ENCODE measurements around the gene CNOT1. TPM values are rescaled to one million over a fixed set of nuclear protein-coding genes. Genes with fewer than 3 reads are reported as not detected.

The CNOT1 gene
- total RNA-seq, 1 experiment from 2014 or later, result 230 TPM

GRCh38 chr16:58481931-58482330 lies 147.7 kb downstream of the CNOT1 start:
- Histone ChIP-seq H3K4me1 (ENCODE audit: control insufficient read depth in 1 of 2, insufficient read depth in 2 of 2, low read length in 2 of 2) (no peaks in the 10 kb centered on the region), H3K36me3 (ENCODE audit: control insufficient read depth in 1 of 2, insufficient read depth in 2 of 2, low read length in 2 of 2) (no peaks in the 10 kb centered on the region), H3K79me2 (ENCODE audit: insufficient read depth, low read length) (no peaks in the 10 kb centered on the region), H3K27ac (ENCODE audit: low read depth, low read length) (no peak overlapping the region), H2AFZ (ENCODE audit: low read depth, low read length, poor library complexity, severe bottlenecking) (no peak overlapping the region), H3K4me3 (replicated peaks in 1 of 2; ENCODE audit: low read depth in 1 of 2, low read length in 2 of 2) (no peak overlapping the region), H3K9me2 (ENCODE audit: insufficient read depth) (no peaks in the 10 kb centered on the region), H3K27me3 (ENCODE audit: insufficient read depth, low read length) (no peaks in the 10 kb centered on the region), H3K4me2 (ENCODE audit: low read length) (no peak overlapping the region), H4K20me1 (ENCODE audit: insufficient read depth) (no peaks in the 10 kb centered on the region), H3K9me3 (ENCODE audit: control insufficient read depth in 1 of 2, insufficient read depth in 1 of 2, low read depth in 1 of 2, low read length in 2 of 2) (no peaks in the 10 kb centered on the region), H3K9ac (ENCODE audit: low read length) (no peak overlapping the region)
- ChIA-PET RAD21 (ENCODE audit: low non-redundant PET in 1 of 2, low total read pairs in 2 of 2, uncharacterized antibody in 2 of 2, unreplicated experiment in 2 of 2) (no interaction called here), POLR2A (no interaction called here), CTCF (no interaction called here)
- ATAC-seq, result no peak
- no peak for DNase-seq (ENCODE audit: low read depth, low spot score)
- BruUV-seq (replicated peaks), result no TSS peak
- intact Hi-C loops (cut with micrococcal nuclease), result no loop called here
- no peak for TF ChIP-seq POLR2AphosphoS5 (IDR thresholded peaks at IDR 0.05; ENCODE audit: low read depth, low read length)
- no peak for TF ChIP-seq POLR2A (IDR thresholded peaks at IDR 0.05; ENCODE audit: borderline replicate concordance, extremely low read depth, insufficient read depth, insufficient read length)
- TF ChIP-seq TCF7L2 (IDR thresholded peaks at IDR 0.05; ENCODE audit: borderline replicate concordance, extremely low read depth, insufficient read depth, insufficient read length), result no peak
- no peak for TF ChIP-seq ZFX (IDR thresholded peaks at IDR 0.05)
- TF ChIP-seq YY1 (IDR thresholded peaks at IDR 0.05; ENCODE audit: extremely low read depth, insufficient replicate concordance, low read depth, low read length), result no peak
- no peak for TF ChIP-seq MAX (IDR thresholded peaks at IDR 0.05)
- no peak for TF ChIP-seq RAD21 (IDR thresholded peaks at IDR 0.05; ENCODE audit: low read depth)
- no peak for TF ChIP-seq JUND (IDR thresholded peaks at IDR 0.05)

- Histone ChIP-seq H3K9me3 (ENCODE audit: control insufficient read depth in 1 of 2, insufficient read depth in 1 of 2, low read depth in 1 of 2, low read length in 2 of 2) (no peaks in the 10 kb centered on the region), H3K4me2 (ENCODE audit: low read length) (no peak overlapping the region), H3K4me1 (ENCODE audit: control insufficient read depth in 1 of 2, insufficient read depth in 2 of 2, low read length in 2 of 2) (no peaks in the 10 kb centered on the region), H2AFZ (ENCODE audit: low read depth, low read length, poor library complexity, severe bottlenecking) (no peak overlapping the region), H3K79me2 (ENCODE audit: insufficient read depth, low read length) (no peaks in the 10 kb centered on the region), H3K36me3 (ENCODE audit: control insufficient read depth in 1 of 2, insufficient read depth in 2 of 2, low read length in 2 of 2) (no peaks in the 10 kb centered on the region), H4K20me1 (ENCODE audit: insufficient read depth) (no peaks in the 10 kb centered on the region), H3K4me3 (replicated peaks in 1 of 2; ENCODE audit: low read depth in 1 of 2, low read length in 2 of 2) (no peak overlapping the region), H3K9me2 (ENCODE audit: insufficient read depth) (no peaks in the 10 kb centered on the region), H3K27ac (ENCODE audit: low read depth, low read length) (no peak overlapping the region), H3K27me3 (ENCODE audit: insufficient read depth, low read length) (no peaks in the 10 kb centered on the region), H3K9ac (ENCODE audit: low read length) (no peak overlapping the region)
- intact Hi-C loops (cut with micrococcal nuclease), result no loop called here
- DNase-seq (ENCODE audit: low read depth, low spot score), result no peak
- ATAC-seq, result no peak
- POLR2A ChIA-PET, result no interaction called here
- RAD21 ChIA-PET (ENCODE audit: low non-redundant PET in 1 of 2, low total read pairs in 2 of 2, uncharacterized antibody in 2 of 2, unreplicated experiment in 2 of 2), result no interaction called here
- BruUV-seq (replicated peaks), result no TSS peak
- CTCF ChIA-PET, result interaction anchor here (0.9 kb wide), 1 partner anchor 145 kb away, joined by 3 read pairs; no protein-coding TSS in a partner anchor
- no peak for TF ChIP-seq ELF1 (IDR thresholded peaks at IDR 0.05; ENCODE audit: borderline replicate concordance, low read depth)
- TF ChIP-seq, protein P1, sequence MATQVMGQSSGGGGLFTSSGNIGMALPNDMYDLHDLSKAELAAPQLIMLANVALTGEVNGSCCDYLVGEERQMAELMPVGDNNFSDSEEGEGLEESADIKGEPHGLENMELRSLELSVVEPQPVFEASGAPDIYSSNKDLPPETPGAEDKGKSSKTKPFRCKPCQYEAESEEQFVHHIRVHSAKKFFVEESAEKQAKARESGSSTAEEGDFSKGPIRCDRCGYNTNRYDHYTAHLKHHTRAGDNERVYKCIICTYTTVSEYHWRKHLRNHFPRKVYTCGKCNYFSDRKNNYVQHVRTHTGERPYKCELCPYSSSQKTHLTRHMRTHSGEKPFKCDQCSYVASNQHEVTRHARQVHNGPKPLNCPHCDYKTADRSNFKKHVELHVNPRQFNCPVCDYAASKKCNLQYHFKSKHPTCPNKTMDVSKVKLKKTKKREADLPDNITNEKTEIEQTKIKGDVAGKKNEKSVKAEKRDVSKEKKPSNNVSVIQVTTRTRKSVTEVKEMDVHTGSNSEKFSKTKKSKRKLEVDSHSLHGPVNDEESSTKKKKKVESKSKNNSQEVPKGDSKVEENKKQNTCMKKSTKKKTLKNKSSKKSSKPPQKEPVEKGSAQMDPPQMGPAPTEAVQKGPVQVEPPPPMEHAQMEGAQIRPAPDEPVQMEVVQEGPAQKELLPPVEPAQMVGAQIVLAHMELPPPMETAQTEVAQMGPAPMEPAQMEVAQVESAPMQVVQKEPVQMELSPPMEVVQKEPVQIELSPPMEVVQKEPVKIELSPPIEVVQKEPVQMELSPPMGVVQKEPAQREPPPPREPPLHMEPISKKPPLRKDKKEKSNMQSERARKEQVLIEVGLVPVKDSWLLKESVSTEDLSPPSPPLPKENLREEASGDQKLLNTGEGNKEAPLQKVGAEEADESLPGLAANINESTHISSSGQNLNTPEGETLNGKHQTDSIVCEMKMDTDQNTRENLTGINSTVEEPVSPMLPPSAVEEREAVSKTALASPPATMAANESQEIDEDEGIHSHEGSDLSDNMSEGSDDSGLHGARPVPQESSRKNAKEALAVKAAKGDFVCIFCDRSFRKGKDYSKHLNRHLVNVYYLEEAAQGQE (IDR thresholded peaks at IDR 0.05; ENCODE audit: low read depth), result no peak
- TF ChIP-seq ATF3 (IDR thresholded peaks at IDR 0.05), result no peak
- no peak for TF ChIP-seq POLR2A (IDR thresholded peaks at IDR 0.05; ENCODE audit: borderline replicate concordance, extremely low read depth, insufficient read depth, insufficient read length)
- no peak for TF ChIP-seq SP1 (IDR thresholded peaks at IDR 0.05; ENCODE audit: low read depth)
- TF ChIP-seq EZH2 (IDR thresholded peaks at IDR 0.05), result no peak
- TF ChIP-seq RAD21 (IDR thresholded peaks at IDR 0.05; ENCODE audit: low read depth), result no peak
- TF ChIP-seq JUND (IDR thresholded peaks at IDR 0.05), result no peak
- TF ChIP-seq CEBPB (IDR thresholded peaks at IDR 0.05; ENCODE audit: low read depth), result no peak
- TF ChIP-seq POLR2AphosphoS5 (IDR thresholded peaks at IDR 0.05; ENCODE audit: low read depth, low read length), result no peak
Observed at GRCh38 chr16:58481226-58481869, 148.3 kb downstream of the CNOT1 start.

Data from HCT116 (cell line).